Heart right ventricle (tissue), 16 donors: ENCODE results near the gene FERMT1. TPM values are rescaled to one million over a fixed set of nuclear protein-coding genes. Genes with fewer than 3 reads are reported as not detected.

Experiments
- ATAC-seq, 8 donors: fragments of 200-7000 bp; cut with Tn5 transposase; one replicate each; pipeline ENCODE4 v1.9.1; 2020; ENCODE audit warnings: mild to moderate bottlenecking in 8 of 8, moderate library complexity in 8 of 8, moderate number of reproducible peaks in 1 of 8
- DNase-seq, 2 donors: peaks; one replicate each; pipeline ENCODE4 v3.0.0-alpha.2; 2020
- H3K27ac ChIP-seq, 10 donors: fragments of 200-600 bp; sonication (generic) in 2 of 10; one replicate each; pipeline versions ENCODE4 v1.5.0 to v1.8.0; 2020 to 2022; ENCODE audit warnings: mild to moderate bottlenecking in 3 of 10
- H3K27me3 ChIP-seq, 7 donors: fragments of 200-600 bp; one replicate each; pipeline ENCODE4 v1.8.0; 2021 to 2022; ENCODE audit warnings: mild to moderate bottlenecking in 2 of 7
- H3K36me3 ChIP-seq, 9 donors: fragments of 200-600 bp; sonication (generic) in 1 of 9; one replicate each; pipeline versions ENCODE4 v1.5.0 to v1.8.0; 2020 to 2022; ENCODE audit warnings: mild to moderate bottlenecking in 2 of 9
- H3K4me1 ChIP-seq, 9 donors: fragments of 200-600 bp; sonication (generic) in 1 of 9; one replicate each; pipeline versions ENCODE4 v1.5.0 to v1.8.0; 2020 to 2022; ENCODE audit warnings: mild to moderate bottlenecking in 4 of 9
- H3K4me3 ChIP-seq, 10 donors: fragments of 200-600 bp; sonication (generic) in 2 of 10; one replicate each; pipeline versions ENCODE4 v1.5.0 to v1.8.0; 2020 to 2022; ENCODE audit warnings: mild to moderate bottlenecking in 7 of 10, moderate library complexity in 2 of 10
- H3K9me3 ChIP-seq, 11 donors: fragments of 200-600 bp in 10 of 11; sonication (generic) in 2 of 11; one replicate each; pipeline versions ENCODE4 v1.5.0 to v1.8.0; 2013 to 2022; ENCODE audit warnings: mild to moderate bottlenecking in 2 of 11, control low read depth in 1 of 11, moderate library complexity in 1 of 11
- CTCF ChIP-seq, 9 donors: fragments of 200-600 bp; sonication (generic) in 2 of 9; IDR thresholded peaks; one replicate each; pipeline versions ENCODE4 v1.5.0 to v1.8.0; 2021 to 2022; ENCODE audit warnings: antibody characterized with exemption in 9 of 9, mild to moderate bottlenecking in 5 of 9, moderate library complexity in 1 of 9
- WGBS, 2 donors: extraction: QIAGEN DNeasy Blood & Tissue Kit; methylation state at CpG; one replicate each; pipeline ENCODE4 v1.1.7; 2013; ENCODE audit warnings: inconsistent platforms in 1 of 2; 5-methylcytosine and 5-hydroxymethylcytosine counted together
- intact Hi-C, 10 donors: fragments of 100-400 bp; cut with DNase I; formaldehyde crosslinking; loops; one replicate each; pipeline versions ENCODE4 v1.11.1 to v1.14.2; 2022
- polyA plus RNA-seq, 2 donors: library from polyadenylated mRNA; stranded (reverse); fragments of 200-250 nt; gene quantifications; one replicate each; pipeline ENCODE4 v1.2.3, GENCODE V29; 2013
- total RNA-seq, 10 donors: library from RNA; stranded (reverse); fragmentation: NEBNext Ultra II Directional in 3 of 10; extraction: Animal tissue kit (Norgen Biotek cat#: 25700) in 3 of 10; gene quantifications; one replicate each; pipeline versions ENCODE4 v1.2.1 to v1.2.4, GENCODE V29; 2021 to 2023
- donor health status: Arrhythmogenic right ventricular cardiomyopathy.
- donor health status: ischemic (EF 13 %, LVEDD 7.1; RV severe dilation, severe dysfunction).
- donor health status: healthy with polysubstance abuse.
- donor health status: DM: no; HTN: yes; CAD: no.
- donor health status: DM: no; HTN: no; CAD: no.
- donor health status: ischemic (EF 25% LVEDD 6.9; RV normal size, moderate dysfunction).
- donor health status: ischemic (EF 25% LVEDD 5.7; RV mildly dilated, moderate dysfunction).
- donor health status: healthy.
- donor health status: DM: yes; HTN: yes; CAD: no.
- donor health status: Ischemic cardiomyopathy.
- donor health status: ischemic (EF 35%, LVEDD 5.7; RV mildly dilated, moderate dysfunction).
- donor health status: nonischemic (EF 11% LVEDD 7.7; RV severe dilation, severe dysfunction).
- donor health status: DM: yes; HTN: yes; CAD: no.
- donor health status: PGD.
- donor health status: ischemic (EF 29% LVEDD 5.4; RV normal size, mild dysfunction).
- donor health status: nonischemic (EF 23%, LVEDD 6.1; RV moderate dilation, normal function).

Gene FERMT1
- total and polyA plus RNA-seq, 12 donors, result 0.03 to 2.2 (median 1.3) TPM

DNA sequence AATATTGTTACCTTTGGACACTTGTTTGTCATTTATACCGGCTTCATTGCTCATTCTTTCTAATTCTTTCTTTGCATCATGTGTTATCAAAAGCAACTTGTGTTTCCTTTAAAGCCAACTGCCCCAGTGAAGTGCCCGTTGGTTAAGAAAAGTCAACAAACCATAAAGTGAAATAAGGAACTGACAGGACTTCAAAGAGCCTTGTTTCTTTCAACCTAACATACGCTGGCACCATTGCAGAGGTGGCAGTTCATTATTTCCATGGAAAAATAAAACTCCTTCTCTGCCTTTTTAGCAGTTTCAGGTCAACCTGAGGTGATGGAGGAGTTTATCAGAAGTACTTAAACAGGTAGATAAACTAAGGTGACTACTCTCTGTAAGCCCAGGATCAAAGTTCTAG lies 28.8 kb downstream of the FERMT1 start:
- H3K4me1 ChIP-seq, result no peaks in the 10 kb centered on the region
- intact Hi-C loops, result no loop called here
- no peak for DNase-seq
- no peaks in the 10 kb centered on the region for H3K27me3 ChIP-seq
- no peak for ATAC-seq
- peaks cover 0 to 17% (median 0%) of the 10 kb centered on the region in 9 donors for H3K36me3 ChIP-seq
- 88 to 93% methylated on average over 3 of the region's 3 CpGs for WGBS, 2 donors
- no peaks in the 10 kb centered on the region for H3K9me3 ChIP-seq
- no peak overlapping the region for H3K4me3 ChIP-seq
- TF ChIP-seq CTCF (IDR thresholded peaks at IDR 0.05), result no peak
- no peak overlapping the region for H3K27ac ChIP-seq

DNA sequence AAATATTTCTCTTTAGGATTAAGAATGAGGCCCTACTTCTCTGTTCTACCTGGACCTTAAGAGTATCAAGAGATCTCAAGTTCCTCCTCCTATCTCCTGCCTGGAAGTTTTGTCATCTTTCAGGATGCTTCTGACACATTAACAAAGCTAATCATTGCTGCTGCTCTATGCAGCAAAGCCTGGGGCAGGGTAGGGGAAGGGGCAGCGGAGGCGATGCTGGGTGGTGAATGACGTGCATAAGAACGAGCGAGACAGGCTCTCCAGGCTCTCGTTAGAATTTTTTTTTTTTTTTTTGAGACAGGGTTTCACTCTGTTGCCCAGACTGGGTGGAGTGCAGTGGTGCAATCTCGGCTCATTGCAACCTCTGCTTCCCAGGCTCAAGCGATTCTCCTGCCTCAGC lies 31.2 kb downstream of the FERMT1 start:
- intact Hi-C loops, result no loop called here
- no peak for TF ChIP-seq CTCF (IDR thresholded peaks at IDR 0.05)
- H3K27ac ChIP-seq, result no peak overlapping the region
- H3K4me3 ChIP-seq, result no peak overlapping the region
- ATAC-seq (no peak), DNase-seq (no peak)
- H3K27me3 ChIP-seq, result no peaks in the 10 kb centered on the region
- no peaks in the 10 kb centered on the region for H3K4me1 ChIP-seq
- no peaks in the 10 kb centered on the region for H3K9me3 ChIP-seq
- 79 to 86% methylated on average over 8 of the region's 8 CpGs for WGBS, 2 donors
- H3K36me3 ChIP-seq, result peaks cover 0 to 17% (median 0%) of the 10 kb centered on the region in 9 donors

GRCh38 chr20:6086868-6087267 lies 36.0 kb downstream of the FERMT1 start:
- no peak for TF ChIP-seq CTCF (IDR thresholded peaks at IDR 0.05)
- H3K36me3 ChIP-seq, result peaks cover 0 to 25% (median 0%) of the 10 kb centered on the region in 9 donors
- 49 to 100% methylated on average over 2 of the region's 2 CpGs for WGBS, 2 donors
- H3K27ac ChIP-seq, result no peak overlapping the region
- no peaks in the 10 kb centered on the region for H3K27me3 ChIP-seq
- DNase-seq (no peak), ATAC-seq (no peak)
- intact Hi-C loops, result no loop called here
- no peak overlapping the region for H3K4me3 ChIP-seq
- H3K9me3 ChIP-seq, result no peaks in the 10 kb centered on the region
- no peaks in the 10 kb centered on the region for H3K4me1 ChIP-seq

DNA sequence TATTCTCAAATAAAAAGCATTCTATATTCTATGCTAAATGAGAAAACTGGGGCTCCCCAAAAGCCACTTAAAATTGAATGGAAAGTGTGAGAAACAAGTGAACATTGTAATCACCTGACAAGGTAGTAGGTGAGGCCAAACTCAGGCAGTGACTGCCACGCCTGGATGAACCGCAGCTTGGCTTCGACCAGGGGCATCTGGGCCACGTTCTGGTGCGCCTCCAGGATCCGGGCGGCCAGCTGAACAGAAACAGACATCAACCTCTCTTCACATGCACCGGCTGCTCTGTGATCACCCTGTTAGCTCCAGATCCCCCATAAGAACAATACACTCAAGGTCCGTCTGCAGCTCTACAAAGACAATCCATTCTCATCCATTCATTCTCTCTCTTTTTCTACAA lies 38.9 kb downstream of the FERMT1 start:
- intact Hi-C loops, result no loop called here
- Histone ChIP-seq H3K36me3 (peaks cover 0 to 21% (median 0%) of the 10 kb centered on the region in 9 donors), H3K4me1 (no peaks in the 10 kb centered on the region), H3K27me3 (no peaks in the 10 kb centered on the region), H3K27ac (no peak overlapping the region), H3K4me3 (no peak overlapping the region), H3K9me3 (no peaks in the 10 kb centered on the region)
- 76 to 91% methylated on average over 9 of the region's 9 CpGs for WGBS, 2 donors
- TF ChIP-seq CTCF (IDR thresholded peaks at IDR 0.05), result no peak
- DNase-seq, result no peak
- ATAC-seq, result no peak
